COLO829 (cell line): ENCODE data around the gene WASL.
A peak's percentile ranks its signal among the peaks of the same experiment; 100 is the strongest.
"Not testable (repeated sequence)": the region's sequence is repeated elsewhere in the genome, so short reads cannot be mapped to it uniquely, and the experiment has no call there.

ENCODE experiments used
- DNase-seq: peaks from one replicate; pipeline ENCODE4 v3.0.0; 2012; ENCODE audit warnings: low spot score

WASL gene

DNA sequence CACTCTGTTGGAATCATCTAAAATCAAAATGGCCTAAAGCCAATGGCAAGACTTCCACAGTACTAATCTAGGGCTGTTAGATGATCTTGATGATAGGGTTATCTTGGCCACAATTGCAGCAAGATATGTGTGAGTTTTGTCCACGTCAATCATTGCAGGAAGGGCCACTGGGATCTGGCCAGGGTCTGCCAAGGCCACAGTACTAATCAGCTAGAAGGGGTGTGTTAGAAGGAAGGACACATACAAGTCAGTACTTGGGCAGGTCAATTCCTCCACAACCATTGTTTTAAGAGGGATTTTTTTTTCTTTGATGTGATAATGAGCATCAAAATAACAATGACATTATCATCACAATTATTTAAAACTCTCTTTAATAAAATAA is 91.5 kb downstream of the WASL start:
- DNase-seq: no peak

DNA sequence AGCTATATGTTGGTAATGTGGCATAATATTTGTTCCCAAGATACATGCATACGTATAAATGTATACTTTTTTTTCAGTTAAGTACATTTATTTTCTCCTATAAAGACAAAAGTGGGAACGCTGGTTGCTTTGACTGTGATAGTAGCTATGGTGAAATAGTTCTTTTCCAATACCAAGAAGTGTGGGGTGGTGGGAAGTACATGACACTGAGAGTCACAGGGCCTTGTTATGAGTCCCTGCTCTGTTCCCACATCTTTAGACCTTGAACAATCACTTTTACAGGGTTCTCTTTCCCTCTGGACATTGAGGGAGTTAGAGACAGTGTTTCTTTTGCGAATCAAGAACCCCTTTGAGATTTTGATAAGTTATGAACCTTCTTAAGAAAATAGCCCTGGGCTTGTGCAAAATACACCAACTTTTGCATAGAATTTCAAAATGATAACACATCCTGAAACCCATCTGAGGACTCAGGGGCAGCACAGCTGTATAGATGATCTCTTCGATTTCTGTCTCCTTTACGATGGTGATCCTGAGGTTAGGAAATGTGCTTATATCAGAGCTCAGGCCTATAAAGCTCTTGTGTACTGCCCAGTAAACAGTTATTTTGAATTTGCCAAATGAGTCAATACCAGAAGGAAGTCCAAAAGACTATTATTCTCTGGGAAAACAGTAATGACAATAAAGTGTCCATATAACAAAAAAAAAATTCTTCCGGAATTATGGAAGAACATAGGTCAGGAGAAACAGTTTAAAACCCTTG is 92.1 kb downstream of the WASL start:
- no peak for DNase-seq

DNA sequence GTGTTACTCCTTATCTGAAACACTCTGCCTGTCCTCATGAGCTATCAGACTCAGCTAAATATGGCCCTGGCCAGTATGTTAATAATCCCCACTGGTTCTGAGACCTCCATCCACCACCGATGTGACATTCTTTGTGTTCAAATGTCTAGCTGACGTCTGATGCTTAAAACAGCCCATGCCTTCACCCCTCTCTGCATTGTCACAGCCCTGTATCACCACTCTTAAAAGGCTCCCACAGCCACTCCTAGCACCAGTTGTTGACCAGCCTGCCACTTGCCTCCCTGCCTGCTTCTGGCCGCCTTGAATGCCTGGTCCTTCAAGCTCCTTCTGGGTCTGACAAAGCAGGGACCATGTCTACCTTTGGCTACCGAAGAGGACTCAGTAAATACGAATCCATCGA is 93.2 kb downstream of the WASL start, which contains the start of gene LMOD2:
LMOD2 (plus strand) TSS at position 253 of the 400 bp plus-strand sequence; CDS start at position 351, 98 bp downstream.
- no peak for DNase-seq

DNA sequence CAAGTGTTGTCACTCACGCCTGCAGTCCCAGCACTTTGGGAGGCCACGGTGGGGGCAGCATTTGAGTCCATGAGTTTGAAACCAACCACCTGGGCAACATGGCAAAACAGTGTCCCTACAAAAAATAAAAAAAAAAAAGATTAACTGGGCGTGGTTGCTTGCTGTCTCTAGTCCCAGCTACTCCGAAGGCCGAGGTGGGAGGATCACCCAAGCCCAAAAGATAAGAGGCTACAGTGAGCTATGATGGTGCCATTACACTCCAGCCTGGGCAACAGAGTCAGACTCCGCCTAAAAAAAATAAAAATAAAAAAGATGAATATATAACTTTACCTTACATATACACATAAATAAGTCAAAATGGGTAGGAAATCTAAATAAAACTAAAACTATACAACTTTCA is 95.6 kb downstream of the WASL start:
- no peak for DNase-seq

DNA sequence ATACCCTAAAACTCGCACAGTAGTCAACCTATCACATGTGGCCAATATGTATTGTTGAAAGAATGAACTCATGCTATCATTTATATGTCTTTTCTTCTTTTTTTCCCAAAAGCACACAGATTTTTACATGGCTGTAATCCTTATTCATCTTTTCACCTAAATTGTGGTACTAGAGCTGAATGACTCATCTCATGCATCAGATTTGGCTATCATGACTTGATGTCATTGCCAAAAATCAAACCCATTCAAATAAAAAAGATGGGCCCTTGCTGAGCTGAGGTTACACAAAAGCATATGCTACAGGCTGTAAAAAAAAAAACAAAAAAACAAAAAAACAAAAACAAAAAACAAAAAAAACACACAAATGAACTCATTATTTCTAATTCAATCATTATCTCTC is 96.4 kb downstream of the WASL start:
- no peak for DNase-seq

DNA sequence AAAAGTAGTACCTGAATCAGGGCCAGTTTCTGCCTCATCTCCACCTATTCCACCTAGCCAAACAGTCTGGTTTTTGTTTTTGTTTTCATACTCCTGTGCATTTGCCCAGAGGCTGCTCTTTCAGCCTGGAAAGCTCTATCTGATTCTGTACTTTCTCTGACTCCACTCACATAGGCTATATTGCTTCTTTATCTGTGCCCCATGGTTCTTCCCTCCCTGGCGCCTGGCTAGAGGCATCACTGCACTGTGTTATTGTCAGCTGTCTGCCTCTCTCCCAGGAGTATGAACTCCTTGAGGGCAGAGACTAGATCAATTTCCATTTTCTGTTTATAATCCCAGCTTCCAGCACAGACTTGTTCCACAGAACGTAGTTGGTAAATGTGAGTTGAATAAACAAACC is 98.2 kb downstream of the WASL start:
- no peak for DNase-seq

DNA sequence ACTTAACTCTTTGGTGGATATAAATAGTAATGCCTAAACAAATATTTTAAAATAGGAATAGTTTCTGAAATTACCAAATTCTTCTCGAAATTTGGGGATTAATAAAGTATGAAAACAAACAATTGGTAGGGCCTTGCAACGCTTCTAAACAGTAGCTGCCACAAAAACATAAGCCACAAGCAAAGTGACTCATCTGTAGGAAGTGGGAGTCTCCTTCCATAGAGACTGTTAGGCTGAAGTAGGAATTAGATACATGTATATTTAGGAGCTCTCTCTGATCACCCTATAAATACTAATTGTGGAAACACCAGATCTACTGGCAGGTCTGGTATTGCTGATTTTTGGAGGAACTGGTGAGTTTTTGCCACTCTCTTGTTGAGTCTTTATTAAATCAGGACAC is 98.8 kb downstream of the WASL start:
- DNase-seq: peak; percentile 56

DNA sequence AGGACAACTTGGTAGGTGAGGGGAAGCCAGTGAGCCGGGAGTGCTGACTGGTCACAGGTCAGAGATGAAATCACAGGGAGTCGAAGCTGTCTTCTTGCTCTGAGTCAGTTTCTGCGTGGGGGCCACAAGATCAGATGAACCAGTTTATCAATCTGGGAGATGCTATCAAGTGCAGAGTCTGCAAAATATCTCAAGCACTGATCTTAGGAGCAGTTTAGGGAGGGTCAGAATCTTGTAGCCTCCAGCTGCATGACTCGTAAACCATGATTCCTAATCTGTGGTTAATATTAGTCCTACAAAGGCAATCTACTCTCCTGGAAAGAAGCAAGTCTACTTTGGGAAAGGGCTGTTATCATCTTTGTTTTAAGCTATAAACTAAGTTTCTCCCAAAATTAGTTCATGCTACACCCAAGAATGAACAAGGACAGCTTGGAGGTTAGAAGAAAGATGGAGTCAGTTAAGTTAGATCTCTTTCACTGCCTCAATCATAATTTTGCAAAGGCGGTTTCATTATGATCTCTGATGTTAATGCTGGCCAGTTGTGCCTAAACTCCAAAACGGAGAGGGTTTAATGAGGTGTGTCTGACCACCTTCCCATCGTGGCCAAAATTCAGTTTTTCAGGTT is 101.6 kb downstream of the WASL start:
- no peak for DNase-seq

DNA sequence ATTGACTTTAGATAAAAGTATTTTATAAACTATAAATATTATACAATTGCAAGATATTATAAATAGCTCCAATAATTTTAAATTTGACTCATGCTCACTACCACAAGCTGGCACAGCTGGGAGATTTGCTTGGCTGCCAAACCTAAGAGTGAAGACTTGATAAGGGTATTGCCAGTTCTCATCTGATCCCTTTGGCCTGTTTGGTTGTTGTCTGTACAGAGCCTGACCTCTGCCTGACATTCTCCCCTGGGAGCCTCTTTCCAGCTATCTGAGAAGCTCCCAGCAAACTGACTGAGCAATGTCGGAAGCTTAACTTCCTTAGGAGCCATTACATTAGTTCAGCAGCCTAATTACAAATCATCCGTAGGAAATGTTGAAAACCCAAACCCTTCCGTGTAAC is 103.3 kb downstream of the WASL start:
- DNase-seq: no peak

DNA sequence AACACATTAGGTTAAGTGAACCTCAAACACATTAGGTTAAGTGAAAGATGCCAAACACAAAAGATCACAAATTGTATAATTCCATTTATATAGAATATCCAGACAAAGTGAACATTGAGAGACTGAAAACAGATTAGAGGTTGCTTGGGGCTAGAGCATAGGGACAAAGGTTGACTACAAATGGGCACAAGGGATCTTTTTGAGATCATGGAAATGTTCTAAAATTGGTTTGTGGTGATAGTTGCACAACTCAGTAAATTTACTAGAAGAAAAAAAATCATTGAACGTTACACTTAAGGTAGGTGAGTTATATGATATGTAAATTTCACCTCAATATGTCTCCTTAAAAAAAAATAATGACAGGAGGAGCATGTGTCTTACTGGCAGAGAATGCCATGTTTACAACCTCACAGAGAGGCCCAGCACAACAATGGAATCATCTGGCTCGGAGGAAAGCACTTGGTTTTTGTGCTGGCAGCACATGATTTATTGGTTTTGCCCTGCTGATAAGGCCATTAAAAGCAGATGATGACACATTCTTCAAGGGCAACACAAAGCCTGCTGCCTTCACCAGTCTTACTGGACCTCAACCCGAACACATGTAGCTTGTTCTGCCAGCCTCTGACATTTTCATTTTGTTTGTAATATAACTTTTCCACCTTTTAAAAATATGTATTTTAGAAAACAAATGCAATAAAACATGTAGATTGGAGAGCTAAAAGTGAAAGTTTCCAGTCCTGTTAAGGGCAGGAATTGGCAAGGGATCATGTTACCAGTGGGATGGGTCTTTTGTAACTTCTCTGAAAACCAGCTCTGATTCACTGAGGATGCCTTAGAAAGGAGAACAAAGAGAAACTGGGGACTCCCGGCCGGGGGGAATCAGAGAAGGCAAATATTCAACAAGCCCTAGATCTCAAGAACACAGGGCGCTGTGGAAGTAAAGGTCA is 105.0 kb downstream of the WASL start:
- peak; percentile 73 for DNase-seq

DNA sequence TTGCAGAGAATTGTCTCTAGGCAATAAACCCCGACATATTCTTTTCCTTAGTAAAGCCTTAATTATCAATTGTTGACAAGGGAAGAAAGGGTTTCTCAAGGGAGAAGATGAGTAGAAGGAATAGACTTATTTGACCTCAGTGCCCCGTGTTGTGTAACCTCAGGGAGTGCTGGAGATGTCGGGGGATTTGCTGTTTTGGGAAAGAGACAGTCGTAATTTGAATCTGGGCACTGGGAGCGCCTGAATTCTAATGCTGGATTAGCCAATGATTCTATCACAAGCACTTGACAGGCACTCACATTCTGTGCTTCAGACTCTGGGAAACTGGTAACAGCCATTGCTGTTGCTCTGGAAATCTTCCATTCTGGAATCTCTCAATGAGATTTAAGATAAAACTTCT is 106.9 kb downstream of the WASL start:
- no peak for DNase-seq

DNA sequence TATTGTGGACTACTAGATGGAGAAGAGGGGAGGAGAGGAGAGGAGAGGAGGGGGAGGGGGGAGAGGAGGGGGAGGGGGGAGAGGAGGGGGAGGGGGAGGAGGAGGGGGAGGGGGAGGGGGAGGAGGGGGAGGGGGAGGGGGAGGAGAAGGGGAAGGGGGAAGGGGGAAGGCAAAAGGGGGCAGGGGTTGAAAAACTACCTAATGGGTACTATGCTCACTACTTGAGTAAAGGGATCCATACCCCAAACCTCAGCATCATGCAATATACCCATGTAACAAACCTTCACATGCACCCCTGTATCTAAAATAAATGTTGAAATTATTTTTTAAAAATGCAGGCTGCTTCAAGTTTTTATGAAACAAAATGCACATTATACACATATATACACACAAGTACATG is 108.2 kb downstream of the WASL start:
- DNase-seq: no peak

DNA sequence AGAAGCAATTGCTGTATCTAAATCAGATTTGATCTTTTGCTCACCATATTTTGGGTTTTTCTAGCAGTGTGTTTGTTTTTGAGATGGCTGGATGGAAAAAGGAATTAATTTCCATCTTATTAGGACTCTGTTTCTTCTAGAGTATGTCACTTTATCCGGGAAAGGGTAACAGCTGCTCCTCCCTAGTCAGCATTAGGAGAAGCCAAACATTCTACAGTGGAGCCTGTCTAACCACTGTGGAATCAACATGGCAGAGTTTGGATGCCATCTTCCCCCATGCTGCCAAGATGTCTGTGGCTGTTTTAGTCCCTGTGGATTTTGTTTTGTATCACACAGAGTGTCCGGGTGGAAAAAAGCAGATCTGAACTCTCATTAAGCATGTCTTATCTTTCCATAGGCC is 109.2 kb downstream of the WASL start:
- no peak for DNase-seq

DNA sequence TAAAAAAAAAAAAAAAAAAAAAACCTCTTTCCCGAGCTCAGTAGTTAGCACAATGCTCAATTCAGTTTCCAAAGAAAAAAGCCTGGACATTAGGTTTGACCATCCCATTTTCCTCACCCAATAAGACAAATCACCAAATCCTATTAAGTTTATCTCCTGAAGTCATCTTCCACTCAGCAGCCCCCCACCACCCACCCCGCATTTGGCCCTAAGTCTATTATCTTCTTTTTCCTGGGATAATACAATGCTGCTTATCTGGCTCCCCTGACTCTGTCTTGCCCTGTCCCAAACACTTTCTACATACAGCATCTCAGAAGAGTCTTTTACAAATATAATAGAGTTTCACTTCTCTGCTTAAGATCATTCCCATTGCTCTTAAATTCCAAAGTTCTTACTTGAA is 110.9 kb downstream of the WASL start:
- DNase-seq: no peak

DNA sequence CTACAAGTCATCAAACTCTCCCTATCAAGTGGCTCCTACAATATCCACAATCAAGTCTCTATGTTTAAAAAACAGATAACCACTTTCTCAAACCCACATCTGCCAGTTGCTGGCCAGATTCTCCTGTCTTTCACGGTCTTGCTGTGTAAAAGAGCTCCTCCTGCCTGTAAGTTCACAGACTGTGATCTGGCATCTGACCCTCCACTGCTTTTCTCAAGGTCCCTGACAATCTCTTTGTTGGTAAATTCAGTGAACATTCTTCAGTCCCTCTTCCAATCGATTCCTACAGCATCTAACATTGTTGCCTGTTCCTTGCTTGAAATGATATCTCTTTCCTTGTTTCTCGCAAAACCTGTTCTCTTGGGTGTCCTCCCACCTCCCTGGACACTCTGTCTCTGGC is 111.6 kb downstream of the WASL start:
- DNase-seq: no peak

DNA sequence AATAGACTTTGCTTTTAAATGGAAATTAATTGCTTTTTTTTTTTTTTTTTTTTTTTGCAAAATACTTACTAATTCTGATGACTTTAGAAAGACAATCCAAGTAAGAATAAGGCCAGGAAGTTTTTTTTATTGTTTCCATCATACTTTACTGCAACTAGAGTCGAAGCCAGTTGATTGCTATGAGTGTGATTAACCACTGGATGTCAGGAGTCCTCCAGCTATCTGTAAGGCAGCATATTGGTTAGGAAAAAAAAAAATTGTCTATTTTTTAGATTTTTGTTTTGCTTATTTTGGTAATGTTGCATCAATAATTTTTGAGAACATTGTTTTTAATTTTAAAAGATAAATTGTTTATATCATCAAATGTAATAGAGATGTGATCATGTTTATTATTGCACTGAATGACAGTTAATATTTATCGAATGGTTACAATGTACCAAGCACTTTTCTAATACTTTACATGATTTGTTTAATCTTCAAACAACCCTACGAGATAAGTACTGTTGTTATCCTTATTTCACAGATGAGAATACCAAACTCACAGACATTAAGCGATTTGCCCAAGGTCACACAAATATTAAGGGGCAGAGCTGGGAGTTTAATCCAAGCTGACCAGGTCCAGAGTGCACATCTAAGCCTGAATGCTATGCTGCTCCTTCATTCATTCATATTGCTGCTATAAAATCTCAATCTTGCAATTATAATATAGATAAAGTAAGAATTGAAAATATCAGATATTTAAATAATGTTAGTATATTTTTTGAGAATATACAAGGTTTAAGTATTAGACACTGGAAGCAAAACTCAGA is 113.0 kb downstream of the WASL start:
- DNase-seq: peak; percentile 52

DNA sequence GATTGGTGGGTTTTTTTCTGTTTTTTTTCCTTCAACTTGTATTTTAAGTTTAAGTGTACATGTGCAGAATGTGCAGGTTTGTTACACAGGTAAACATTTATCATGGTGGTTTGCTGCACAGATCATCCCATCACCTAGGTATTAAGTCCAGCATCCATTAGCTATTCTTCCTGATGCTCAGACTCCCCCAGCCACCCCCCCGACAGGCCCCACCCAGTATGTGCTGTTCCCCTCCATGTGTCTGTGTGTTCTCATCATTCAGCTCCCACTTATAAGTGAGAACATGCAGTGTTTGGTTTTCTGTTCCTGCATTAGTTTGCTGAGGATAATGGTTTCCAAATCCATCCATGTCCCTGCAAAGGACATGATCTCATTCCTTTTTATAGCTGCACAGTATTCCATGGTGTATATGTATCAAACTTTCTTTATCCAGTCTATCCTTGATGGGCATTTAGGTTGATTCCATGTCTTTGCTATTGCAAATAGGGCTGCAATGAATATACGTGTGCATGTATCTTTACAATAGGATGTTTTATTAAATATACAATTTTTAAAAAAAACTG is 114.7 kb downstream of the WASL start:
- DNase-seq: not testable (repeated sequence)

DNA sequence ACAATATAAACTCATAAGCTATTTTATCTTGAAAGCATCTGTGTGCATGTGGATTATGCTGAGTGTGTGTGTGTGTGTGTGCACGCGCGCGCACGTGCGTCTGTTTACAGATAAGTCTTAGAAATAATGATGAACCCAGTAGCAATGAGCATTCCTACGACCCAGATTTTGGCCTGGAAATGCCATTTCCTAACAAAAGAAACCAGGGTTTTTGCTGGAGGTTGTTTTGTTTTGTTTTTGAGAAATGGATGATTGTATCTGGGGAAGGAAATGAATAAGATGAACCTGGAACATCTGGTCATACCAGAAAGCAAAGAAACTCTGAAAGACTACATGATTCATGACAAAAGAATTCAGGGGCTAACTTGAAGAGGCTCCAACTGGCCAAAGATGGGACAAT is 115.2 kb downstream of the WASL start:
- no peak for DNase-seq

DNA sequence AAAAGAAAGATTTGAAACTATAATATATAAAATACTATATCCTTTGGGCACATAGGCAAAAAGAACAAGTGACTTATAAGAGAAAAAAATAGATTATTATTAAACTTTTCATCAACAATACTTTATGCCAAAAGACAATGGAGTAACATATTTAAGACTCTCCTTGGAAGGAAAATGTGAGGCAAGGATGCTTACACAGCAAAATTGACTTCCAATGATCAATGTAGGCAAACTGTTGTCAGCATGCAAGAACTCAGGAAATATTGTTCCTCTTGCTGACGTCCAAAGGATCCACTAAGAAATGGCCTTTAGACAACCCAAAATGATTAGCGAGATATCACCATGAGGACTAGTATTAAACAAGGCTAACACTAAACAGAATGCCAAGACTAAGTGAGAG is 116.0 kb downstream of the WASL start:
- no peak for DNase-seq
